GM18868 (cell line): ENCODE measurements around the gene TANGO6.

ENCODE experiments used
- ATAC-seq: cut with Tn5 transposase; IDR thresholded peaks from one replicate; pipeline ENCODE4 v1.9.1; 2021; ENCODE audit warnings: mild to moderate bottlenecking, moderate library complexity; ENCODE audit not compliant: unreplicated experiment

The TANGO6 gene

DNA sequence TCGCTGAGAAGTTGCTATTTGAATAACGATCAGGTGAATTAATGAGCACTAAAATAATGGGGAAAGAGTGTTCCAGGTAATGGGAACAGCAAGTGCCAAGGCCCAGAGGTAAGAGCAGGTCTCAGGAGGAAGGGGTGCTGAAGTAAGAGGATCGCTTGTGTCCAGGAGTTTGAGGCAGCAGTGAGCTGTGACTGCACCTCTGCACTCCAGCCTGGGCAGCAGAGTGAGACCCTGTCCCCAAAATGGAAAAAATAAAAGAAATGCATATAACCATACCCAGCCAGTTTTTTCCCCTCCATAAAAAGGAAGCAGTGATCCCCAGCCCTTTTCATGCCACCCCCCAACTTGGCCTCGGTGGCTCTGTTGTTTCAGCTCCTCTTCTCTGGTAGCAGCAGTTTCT is 245.4 kb downstream of the TANGO6 start:
- ATAC-seq: no peak

- ATAC-seq: peak; percentile 56
Measured at GRCh38 chr16:69089091-69089910, 246.0 kb downstream of the TANGO6 start.

GRCh38 chr16:69093974-69094373 is 250.6 kb downstream of the TANGO6 start:
- no peak for ATAC-seq

GRCh38 chr16:69094501-69094900 is 251.2 kb downstream of the TANGO6 start:
- no peak for ATAC-seq

- ATAC-seq: no peak
Measured at GRCh38 chr16:69095193-69095592, 251.9 kb downstream of the TANGO6 start.

- no peak for ATAC-seq
Measured at GRCh38 chr16:69100071-69100691, 256.9 kb downstream of the TANGO6 start.

- no peak for ATAC-seq
Measured at GRCh38 chr16:69105501-69106361, 262.4 kb downstream of the TANGO6 start, which contains the start of gene HAS3. TSS of gene HAS3 (plus strand) at chr16:69105653. CDS start at chr16:69109396, 3,743 bp downstream.

GRCh38 chr16:69106491-69107315 is 263.4 kb downstream of the TANGO6 start:
- ATAC-seq: no peak

- no peak for ATAC-seq
Measured at GRCh38 chr16:69107316-69107962, 264.1 kb downstream of the TANGO6 start.

- no peak for ATAC-seq
Measured at GRCh38 chr16:69108064-69108904, 265.0 kb downstream of the TANGO6 start.

- ATAC-seq: no peak
Measured at GRCh38 chr16:69108905-69109252, 265.5 kb downstream of the TANGO6 start.

GRCh38 chr16:69109486-69110270 is 266.3 kb downstream of the TANGO6 start:
- ATAC-seq: no peak

DNA sequence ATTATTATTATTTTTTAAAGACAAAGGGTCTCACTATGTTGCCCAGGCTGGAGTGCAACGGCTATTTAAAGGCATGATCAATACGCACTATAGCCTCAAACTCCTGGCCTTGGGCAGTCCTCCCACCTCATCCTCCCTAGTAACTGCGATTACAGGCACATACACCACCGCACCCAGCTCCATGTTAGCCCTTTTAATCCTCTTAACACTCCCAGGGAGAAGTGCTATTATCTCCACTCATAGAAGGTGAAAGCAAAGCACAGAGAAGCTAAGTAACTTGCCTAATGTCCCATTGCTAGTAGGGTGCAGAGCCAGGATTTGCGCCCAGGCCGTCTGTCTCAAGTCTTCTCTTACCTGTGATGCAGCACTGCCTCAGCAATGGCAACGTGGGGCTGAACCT is 267.1 kb downstream of the TANGO6 start:
- ATAC-seq: no peak

GRCh38 chr16:69111216-69111875 is 268.0 kb downstream of the TANGO6 start:
- ATAC-seq: no peak

GRCh38 chr16:69111876-69112230 is 268.5 kb downstream of the TANGO6 start:
- no peak for ATAC-seq

GRCh38 chr16:69112285-69113129 is 269.2 kb downstream of the TANGO6 start:
- no peak for ATAC-seq

DNA sequence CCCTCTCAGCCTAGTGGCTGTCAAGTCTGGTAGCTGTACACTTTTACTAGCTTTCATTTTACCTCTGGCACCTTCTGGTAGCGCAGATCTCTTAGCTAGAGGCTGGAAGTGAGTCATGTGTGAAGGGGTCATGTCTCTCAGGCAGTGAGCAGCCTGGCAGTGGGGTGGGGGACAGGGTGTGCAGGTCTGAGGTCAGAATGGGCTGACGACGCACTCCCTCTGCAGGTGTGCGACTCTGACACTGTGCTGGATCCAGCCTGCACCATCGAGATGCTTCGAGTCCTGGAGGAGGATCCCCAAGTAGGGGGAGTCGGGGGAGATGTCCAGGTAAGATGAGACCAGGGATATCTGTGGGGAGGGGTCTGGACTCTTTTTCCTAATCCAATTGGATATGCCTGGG is 269.9 kb downstream of the TANGO6 start:
- ATAC-seq: no peak
